HG03060 (cell line): ENCODE results near the gene SAP30BP.

Experiments used
- ATAC-seq: cut with Tn5 transposase; IDR thresholded peaks from one replicate; pipeline ENCODE4 v1.9.1; 2021; ENCODE audit warnings: low read depth, moderate number of reproducible peaks; ENCODE audit not compliant: unreplicated experiment

Gene SAP30BP

GRCh38 chr17:75734674-75735294, 67.6 kb downstream of the SAP30BP start:
- ATAC-seq, result no peak

GRCh38 chr17:75736173-75736835, 69.2 kb downstream of the SAP30BP start:
- ATAC-seq, result no peak

DNA sequence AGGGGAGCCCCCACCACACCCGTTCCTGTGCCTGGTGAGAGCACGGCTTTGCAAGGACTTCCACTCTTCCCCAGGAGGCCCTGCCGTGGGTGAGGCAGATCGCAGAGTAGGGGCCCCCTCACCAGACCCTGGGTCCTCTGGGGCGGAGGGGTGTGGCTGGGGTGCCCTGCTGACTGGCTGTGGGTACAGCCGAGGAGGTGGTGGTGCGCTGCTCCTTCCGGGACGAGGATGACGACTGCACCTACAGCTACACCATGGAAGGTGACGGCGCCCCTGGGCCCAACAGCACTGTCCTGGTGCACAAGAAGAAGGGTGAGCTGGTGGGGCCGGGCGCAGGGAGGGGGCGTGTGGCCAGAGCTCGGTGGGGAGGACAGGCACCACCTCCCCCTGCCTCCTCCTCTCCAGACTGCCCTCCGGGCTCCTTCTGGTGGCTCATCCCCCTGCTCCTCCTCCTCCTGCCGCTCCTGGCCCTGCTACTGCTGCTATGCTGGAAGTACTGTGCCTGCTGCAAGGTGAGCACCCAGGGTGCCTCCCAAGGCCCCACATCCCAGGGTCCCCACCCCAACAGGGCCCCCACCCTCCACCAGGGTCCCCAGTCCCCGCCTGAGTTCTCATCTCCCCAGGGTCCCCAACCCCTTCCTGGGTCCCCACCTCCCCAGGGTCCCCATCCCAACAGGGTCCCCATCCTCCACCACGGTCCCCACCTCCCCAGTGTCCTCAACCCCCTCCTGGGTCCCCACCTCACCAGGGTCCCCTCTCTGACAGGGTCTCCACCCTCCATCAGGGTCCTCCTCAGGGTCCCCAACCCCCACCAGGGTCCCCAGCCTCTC, 70.2 kb downstream of the SAP30BP start:
- no peak for ATAC-seq

DNA sequence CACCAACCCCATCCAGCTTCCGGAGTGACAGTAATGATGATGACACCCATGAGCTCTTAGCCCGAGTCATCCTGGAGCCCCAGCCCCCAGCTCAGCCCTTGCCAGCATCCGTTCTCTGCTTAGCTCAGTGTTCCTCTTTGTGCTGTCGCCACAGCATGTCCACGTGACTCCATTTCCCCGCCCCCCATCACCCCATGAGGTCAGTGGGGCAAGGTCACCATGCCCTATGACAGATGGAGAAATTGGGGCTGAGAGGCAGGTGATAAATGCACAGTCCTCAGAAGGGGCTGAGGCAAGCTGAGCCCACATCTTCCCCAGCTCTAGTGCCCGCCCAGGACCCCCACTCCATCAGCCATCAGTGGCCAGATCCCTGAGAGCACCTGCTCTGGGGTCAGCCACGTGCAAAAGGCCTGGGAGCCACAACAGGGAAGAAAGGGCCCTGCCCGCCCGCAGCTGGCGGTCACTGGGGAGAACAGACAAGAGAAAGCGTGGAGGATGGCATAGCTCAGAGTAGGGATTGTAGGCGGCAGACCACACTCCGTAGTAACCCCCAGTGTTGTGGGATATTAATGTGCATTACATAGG, 71.2 kb downstream of the SAP30BP start:
- ATAC-seq, result no peak

DNA sequence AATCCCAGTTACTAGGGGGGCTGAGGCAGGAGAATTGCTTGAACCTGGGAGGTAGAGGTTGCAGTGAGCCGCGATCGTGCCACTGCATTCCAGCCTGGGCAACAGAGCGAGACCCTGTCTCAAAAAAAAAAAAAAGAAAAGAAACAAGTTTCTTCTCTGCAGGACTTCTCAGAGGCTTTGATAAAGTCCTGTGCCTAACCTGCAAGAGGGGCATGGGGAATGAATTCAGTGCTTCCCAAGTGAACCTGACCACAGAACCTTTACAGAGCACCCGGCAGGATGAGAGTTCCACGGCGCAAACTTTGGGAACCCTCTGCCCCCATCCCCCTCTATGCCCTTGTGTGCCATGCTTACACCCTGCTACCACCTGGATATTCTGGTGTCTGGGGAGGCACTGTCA, 72.0 kb downstream of the SAP30BP start:
- no peak for ATAC-seq

- no peak for ATAC-seq
Measured at GRCh38 chr17:75739801-75740200, 72.7 kb downstream of the SAP30BP start.

DNA sequence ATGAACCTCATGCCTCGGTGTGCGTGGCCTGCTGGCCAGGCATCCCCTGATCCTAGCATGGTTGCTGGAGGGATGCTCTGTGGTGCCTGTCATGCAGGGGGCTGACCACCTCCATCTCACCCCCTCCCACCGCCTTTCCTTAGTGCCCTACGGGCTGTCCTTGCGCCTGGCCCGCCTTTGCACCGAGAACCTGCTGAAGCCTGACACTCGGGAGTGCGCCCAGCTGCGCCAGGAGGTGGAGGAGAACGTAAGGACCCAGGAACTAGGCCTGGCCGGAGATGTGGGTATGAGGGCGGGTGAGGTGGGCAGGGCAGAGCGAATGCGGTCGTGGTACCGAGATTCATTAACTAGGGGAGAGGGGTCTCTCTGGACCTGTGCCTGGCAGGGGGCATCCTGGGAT, 73.1 kb downstream of the SAP30BP start:
- no peak for ATAC-seq

GRCh38 chr17:75740631-75741077, 73.5 kb downstream of the SAP30BP start:
- no peak for ATAC-seq

- ATAC-seq, result no peak
Measured at GRCh38 chr17:75742337-75742736, 75.2 kb downstream of the SAP30BP start.

DNA sequence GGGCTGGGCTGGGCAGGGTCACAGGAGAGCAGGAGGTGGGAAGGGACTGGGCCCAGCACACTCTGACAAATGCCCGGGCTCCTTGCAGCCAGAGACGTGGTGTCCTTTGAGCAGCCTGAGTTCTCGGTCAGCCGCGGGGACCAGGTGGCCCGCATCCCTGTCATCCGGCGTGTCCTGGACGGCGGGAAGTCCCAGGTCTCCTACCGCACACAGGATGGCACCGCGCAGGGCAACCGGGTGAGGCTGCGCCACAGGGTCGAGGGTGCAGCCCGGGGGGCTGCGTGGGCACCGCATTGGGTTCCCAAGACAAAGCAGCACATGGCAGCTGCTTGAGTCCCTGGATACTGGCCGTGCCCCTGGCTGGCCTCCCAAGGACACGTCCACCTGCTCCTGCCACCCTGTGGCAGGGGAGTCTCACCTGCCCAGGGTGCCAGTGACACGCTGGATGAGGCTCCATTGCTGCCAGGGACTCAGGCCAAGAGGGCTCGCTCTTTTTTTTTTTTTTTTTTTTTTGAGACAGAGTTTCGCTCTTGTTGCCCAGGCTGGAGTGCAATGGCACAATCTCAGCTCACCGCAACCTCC, 76.6 kb downstream of the SAP30BP start:
- no peak for ATAC-seq

DNA sequence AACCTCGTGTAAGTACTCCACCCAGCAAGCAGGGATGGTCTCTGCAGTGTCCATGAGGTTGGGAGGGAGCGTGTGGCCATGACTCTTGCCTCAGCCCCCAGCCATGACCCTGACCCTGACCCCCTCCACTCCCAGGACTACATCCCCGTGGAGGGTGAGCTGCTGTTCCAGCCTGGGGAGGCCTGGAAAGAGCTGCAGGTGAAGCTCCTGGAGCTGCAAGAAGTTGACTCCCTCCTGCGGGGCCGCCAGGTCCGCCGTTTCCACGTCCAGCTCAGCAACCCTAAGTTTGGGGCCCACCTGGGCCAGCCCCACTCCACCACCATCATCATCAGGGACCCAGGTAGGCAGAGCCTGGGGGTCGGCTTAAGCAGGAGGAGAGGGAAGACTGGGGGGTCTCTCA, 81.6 kb downstream of the SAP30BP start:
- ATAC-seq, result no peak

DNA sequence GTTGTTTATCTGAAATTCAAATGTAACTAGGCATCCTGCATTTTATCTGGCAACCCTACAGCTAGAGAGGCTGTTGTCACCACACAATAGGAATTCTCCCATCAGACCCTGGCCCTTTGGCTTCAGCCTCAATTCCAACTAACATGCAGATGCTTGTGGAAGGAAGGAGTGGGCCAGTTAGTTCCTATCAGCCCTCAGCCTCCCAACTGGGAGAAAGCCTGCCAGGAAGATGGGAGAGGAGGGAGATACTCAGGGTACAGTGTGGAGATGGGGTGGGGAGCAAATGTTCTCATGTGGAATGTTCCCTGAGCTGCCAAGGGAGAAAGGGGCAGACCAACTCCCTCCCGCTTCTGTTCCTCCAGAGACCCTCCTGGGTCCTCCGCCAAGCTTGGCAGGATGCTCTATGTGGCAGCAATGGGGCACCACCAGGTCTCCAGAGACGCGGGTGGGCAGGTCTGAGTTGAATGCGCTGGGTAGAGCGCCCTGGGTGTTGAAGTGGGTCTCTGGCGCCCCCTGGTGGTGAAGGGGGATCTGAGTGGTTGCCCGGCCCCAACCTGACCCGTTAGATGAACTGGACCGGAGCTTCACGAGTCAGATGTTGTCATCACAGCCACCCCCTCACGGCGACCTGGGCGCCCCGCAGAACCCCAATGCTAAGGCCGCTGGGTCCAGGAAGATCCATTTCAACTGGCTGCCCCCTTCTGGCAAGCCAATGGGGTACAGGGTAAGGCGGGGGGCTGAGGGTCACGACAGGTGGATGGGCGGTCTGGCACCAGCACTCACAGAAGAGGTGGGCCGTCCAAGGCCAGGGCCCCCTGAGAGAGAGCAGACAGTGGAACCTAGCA, 82.6 kb downstream of the SAP30BP start:
- ATAC-seq, result no peak

DNA sequence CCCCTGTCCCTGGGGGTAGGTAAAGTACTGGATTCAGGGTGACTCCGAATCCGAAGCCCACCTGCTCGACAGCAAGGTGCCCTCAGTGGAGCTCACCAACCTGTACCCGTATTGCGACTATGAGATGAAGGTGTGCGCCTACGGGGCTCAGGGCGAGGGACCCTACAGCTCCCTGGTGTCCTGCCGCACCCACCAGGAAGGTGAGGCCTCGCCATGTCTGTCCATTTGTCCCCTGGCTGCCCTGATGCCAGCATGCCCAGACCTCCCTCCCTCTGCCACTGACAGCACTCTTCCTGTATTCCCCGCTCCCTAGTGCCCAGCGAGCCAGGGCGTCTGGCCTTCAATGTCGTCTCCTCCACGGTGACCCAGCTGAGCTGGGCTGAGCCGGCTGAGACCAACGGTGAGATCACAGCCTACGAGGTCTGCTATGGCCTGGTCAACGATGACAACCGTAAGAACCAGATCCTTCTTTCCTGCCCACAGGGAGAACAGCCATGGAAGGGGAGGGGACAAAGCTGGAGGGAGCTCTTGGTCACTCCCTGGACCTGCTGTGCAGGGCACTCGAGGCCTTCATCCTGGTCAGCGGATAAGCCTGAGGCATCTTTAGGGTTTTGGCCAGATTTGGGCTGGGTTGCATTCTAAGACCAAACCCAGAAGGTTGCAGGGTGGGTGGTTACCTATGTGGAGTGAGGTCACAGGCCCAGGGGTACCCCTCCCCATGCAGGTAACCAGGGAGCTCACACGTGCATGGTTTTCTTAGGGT, 83.7 kb downstream of the SAP30BP start:
- no peak for ATAC-seq

GRCh38 chr17:75751676-75752404, 84.7 kb downstream of the SAP30BP start:
- ATAC-seq, result no peak

DNA sequence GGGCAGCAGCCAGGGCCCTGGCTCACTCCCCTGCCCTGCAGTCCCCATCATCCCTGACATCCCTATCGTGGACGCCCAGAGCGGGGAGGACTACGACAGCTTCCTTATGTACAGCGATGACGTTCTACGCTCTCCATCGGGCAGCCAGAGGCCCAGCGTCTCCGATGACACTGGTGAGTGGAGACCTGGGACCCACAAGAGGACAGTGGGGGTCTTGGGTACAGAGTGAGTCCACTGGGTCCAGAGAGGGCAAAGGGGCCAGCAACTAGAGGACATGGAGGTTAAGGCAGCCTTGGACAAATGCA, 85.2 kb downstream of the SAP30BP start:
- ATAC-seq, result no peak

GRCh38 chr17:75752802-75753513, 85.8 kb downstream of the SAP30BP start:
- no peak for ATAC-seq

GRCh38 chr17:75753514-75754377, 86.6 kb downstream of the SAP30BP start:
- no peak for ATAC-seq
